ENCODE data around the gene IL17RC. TPM values are rescaled to one million over a fixed set of nuclear protein-coding genes. Genes with fewer than 3 reads are reported as not detected.

IL17RC gene
- total and polyA plus RNA-seq, 2 experiments from 2014 or later: 8.4 to 12.6 TPM

GRCh38 chr3:9933561-9934234 is 16.8 kb downstream of the IL17RC start, which contains the start of gene CRELD1:
Gene CRELD1, plus strand, starts transcription at chr3:9933834. Its CDS starts 605 bp downstream, at chr3:9934439.
- peaks cover 5% of the 10 kb centered on the region for H3K4me1 ChIP-seq (ENCODE audit: insufficient read depth)
- TF ChIP-seq POLR2AphosphoS5 (IDR thresholded peaks at IDR 0.05; ENCODE audit: low read depth): peak; percentile 83
- no peak; the same call in 1 of the 2 replicates for TF ChIP-seq ETS1 (IDR thresholded peaks at IDR 0.05)
- no peak for TF ChIP-seq ZNF331 (CRISPR knock-in tag; IDR thresholded peaks at IDR 0.05; ENCODE audit: low read depth)
- no peak for TF ChIP-seq JUNB (IDR thresholded peaks at IDR 0.05; ENCODE audit: unreplicated experiment)
- TF ChIP-seq ZNF462 (CRISPR knock-in tag; IDR thresholded peaks at IDR 0.05): no peak
- TF ChIP-seq ZNF114 (CRISPR knock-in tag; IDR thresholded peaks at IDR 0.05): no peak
- peak; percentile 91 for TF ChIP-seq CREB1 (CRISPR knock-in tag; IDR thresholded peaks at IDR 0.05; ENCODE audit: low read depth)
- no peak for TF ChIP-seq EZH2 (IDR thresholded peaks at IDR 0.05; ENCODE audit: low read depth, unreplicated experiment)
- TF ChIP-seq REST (IDR thresholded peaks at IDR 0.05; ENCODE audit: unreplicated experiment): no peak
- TF ChIP-seq CTCF (conservative IDR thresholded peaks at IDR 0.05; ENCODE audit: low read depth in 2 of 2): no peak
- no peak for TF ChIP-seq NANOG (IDR thresholded peaks at IDR 0.05; ENCODE audit: borderline replicate concordance)
- no peak for TF ChIP-seq STAT1 (IDR thresholded peaks at IDR 0.05; ENCODE audit: unreplicated experiment)
- no peak for TF ChIP-seq EZH2phosphoT487 (IDR thresholded peaks at IDR 0.05; ENCODE audit: unreplicated experiment)
- peak within 1 kb of the TSS; percentile 99 for H2AFZ ChIP-seq
- peaks cover 12% of the 10 kb centered on the region; the same call in 2 of the 3 replicates for H3K9me3 Mint-ChIP-seq
- H3K27ac ChIP-seq (ENCODE audit: low read depth): no peak within 1 kb of the TSS
- H3K36me3 Mint-ChIP-seq (ENCODE audit: low read depth): peaks cover 22% of the 10 kb centered on the region
- H3K27me3 ChIP-seq (ENCODE audit: insufficient read depth): peaks cover 8% of the 10 kb centered on the region; the same call in 1 of the 2 replicates
- peak within 1 kb of the TSS; percentile 93 for H3K4me2 ChIP-seq
- DNase-seq (ENCODE audit: low spot score): peak; percentile 95
- H3F3A ChIP-seq (replicated peaks; ENCODE audit: low read depth): 0 out of 2 replicates have a peak, but pooled peaks cover 5% of the 10 kb centered on the region
- H4K20me1 ChIP-seq (replicated peaks; ENCODE audit: insufficient read depth): no peaks in the 10 kb centered on the region
- peak within 1 kb of the TSS; percentile 85 for H3K4me3 ChIP-seq
- H3K27ac Mint-ChIP-seq: peak within 1 kb of the TSS; percentile 92
- H3K9me2 ChIP-seq (ENCODE audit: insufficient read depth): no peaks in the 10 kb centered on the region
- peaks cover 10% of the 10 kb centered on the region for H3K4me1 Mint-ChIP-seq
- peaks cover 11% of the 10 kb centered on the region for H3K27me3 Mint-ChIP-seq (ENCODE audit: insufficient read depth, low read depth, poor library complexity)
- ATAC-seq: peak; percentile 83
- H3K36me3 ChIP-seq (ENCODE audit: insufficient read depth): peaks cover 6% of the 10 kb centered on the region; the same call in 1 of the 2 replicates
- H3K79me2 ChIP-seq (replicated peaks; ENCODE audit: insufficient read depth): no peaks in the 10 kb centered on the region; the same call in 1 of the 2 replicates
- peak within 1 kb of the TSS; percentile 89 for H3K4me3 Mint-ChIP-seq
